ENCODE results near the gene CPED1.
"Not testable (repeated sequence)": the region's sequence is repeated elsewhere in the genome, so short reads cannot be mapped to it uniquely, and the experiment has no call there.

CPED1 gene

DNA sequence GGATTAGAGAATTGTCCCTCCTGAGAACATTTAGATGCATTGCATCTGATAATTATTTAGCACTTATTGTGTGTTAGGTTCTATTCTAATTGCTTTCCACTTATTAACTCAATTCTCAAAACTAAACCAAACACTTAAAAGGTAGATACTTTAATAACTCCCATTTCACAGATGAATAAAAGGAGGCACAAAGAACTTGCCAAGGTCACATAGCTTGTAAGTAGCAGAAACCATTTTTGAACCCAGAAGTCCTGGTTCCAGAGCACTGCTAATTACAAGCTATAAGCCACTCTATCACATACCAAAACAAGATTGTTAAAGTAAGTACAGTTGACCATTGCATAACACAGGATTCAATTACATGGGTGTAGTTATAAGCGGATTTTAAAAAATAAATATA lies 164.9 kb downstream of the CPED1 start:
- DNase-seq (no peak), ATAC-seq (no peak)

DNA sequence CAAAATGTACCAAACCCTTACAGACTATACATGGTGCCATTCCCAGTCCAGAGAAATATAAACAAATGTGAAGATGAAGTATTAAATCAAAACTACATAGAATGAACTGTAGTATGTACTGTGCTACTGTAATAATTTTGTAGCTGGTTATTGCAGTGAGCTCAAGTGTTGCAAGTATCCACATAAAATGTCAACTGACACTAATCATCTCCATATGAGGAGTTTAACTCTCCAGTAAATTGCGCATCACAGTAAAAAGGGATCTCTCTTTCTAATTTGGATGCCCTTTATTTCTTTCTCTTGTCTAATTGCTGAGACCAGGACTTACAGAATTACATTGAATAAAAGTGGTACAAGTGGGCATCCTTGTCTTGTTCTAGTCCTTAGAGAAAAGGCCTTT lies 165.5 kb downstream of the CPED1 start:
- no peak for DNase-seq
- ATAC-seq: no peak

DNA sequence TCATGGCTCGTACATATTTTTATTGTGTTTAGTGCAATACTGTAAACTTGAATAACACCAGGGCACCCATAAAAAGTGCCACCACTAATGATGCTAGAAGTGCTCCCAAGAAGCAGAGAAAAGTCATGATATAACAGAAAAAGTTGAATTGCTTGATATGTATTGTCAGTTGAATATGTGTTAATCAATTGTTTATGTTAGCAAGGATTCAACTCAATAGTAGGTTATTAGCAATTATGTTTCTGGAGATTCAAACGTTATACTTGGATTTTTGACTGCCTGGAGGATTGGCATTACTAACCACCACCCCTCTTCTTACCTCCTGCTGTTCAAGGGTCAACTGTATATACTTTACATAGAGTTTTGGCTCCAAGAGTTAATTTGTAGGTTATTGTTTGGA lies 168.3 kb downstream of the CPED1 start:
- no peak for DNase-seq
- no peak for ATAC-seq

DNA sequence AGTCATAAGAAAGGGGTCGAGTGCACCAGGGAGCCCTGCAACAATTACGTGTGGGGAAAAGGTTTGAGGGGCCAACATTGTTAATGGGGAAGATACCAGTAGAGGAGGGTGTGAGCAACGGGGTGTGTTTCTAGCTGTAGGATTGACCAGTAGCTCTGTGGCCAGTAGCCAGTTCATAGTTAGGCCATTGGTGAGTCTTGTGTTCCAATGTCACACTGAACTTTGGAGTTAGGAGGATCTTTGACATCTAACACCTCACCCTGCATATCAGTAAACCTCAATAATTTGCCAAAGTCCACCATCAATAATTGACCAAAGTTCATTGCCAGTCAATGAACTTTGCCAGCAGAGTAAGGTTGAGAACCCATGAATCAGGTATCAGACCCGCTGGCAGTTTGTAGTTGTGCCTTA lies 168.8 kb downstream of the CPED1 start:
- no peak for DNase-seq
- no peak for ATAC-seq

DNA sequence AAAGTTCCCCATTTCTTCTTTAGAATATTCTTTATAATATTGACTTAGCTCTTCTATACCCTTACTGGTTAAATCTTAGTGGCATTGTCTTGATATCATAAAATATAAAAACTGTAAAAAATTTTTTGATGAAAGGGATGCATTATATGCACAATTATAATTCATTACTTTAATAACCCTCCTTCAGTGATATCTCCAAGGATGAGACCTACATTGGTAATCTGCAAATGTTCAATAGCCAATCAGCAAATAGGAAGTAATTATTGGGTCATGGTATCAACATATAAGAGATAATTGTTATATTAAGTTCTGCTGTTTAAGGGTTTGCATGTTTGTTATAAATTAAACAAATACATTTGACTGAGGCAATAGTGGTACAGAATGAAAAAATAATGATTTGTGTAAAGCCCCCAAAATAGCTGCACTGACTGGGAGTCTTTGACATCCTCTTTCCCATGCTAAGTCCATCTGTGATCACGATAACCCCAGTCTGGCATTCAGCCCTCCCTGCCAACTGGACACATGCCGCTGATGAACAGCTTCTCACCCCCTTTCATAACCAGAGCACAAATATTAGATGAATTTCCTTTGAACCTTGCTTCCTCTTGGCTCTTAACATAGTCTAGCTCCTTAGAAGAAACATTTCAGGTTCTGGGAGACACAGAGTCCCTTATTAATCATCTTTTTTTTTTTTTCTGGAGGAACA lies 169.5 kb downstream of the CPED1 start:
- no peak for DNase-seq
- no peak for ATAC-seq

DNA sequence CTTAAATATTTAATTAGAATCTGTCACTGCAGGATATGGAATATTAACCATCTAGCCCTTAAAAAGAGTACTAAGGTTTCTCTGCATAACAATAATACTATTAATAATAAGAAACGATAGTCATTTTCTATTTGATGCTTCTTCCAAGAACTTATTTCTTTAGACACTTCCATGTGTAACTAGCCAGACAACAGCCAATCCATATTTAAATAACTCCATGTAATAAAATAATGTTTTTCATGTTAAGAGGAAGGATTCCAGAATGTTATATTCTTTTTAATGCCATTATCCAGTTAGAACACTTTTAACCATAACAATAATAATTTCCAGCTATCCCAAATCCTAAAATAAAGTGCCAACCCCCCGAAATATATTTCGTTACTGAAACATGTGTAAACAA lies 170.2 kb downstream of the CPED1 start:
- ATAC-seq (no peak), DNase-seq (no peak)

DNA sequence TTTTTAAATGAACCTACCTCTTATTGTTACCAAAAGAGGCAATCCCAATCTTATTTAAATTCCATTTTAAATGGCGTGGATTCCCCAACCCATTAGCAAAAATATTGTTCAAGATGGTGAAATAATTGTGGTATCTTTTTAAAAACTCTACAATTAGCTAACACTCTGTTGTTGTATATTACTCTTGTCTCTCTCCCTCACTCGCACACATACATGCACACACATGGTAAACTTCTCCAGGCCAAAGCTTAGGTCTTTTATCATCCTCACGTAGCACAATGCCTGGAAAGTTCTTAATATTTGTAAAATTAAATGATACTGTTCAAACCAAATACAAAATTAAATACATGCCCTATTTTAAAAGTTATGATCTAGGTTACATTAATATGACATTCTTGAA lies 171.0 kb downstream of the CPED1 start:
- no peak for DNase-seq
- ATAC-seq: no peak

DNA sequence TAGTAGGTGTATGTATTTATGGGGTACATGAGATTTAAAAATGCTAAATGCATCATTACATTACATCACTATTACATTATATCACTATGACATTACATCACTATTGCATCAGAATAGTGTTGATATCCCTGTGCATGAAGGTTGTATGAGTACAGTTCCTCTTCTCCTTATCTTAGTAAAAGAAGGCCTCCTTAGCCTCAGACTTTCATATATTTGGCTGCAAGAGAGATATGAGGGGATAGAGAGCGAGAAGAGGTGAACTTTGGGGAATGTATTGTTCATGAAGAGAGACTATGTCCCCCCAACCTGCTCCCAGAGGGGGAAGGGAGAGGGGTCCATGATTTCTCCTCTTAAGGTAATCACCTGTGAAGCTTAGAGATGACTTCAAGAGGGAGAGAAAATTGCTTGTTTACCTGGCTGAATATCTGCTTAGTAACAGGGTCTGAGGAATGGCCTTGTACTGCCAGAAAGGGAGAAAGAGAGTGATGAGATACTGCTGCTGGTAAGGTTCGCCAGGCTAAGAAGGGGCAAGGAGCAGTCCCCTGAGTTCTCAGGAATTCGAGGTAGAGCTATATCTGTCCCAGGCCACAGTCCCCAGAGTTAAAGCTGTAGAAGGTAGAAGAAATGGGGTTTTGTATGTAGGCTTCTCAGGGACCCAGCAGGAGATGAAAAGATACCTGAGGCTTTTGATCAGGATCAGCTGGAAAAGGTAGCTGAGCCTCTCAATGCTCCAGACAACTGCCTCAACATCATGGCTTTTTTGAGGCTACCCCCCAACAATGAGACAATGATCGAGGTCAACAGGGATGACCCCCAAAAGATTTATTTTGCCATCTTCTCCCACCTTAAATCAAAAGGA lies 171.9 kb downstream of the CPED1 start:
- ATAC-seq (no peak), DNase-seq (no peak)

DNA sequence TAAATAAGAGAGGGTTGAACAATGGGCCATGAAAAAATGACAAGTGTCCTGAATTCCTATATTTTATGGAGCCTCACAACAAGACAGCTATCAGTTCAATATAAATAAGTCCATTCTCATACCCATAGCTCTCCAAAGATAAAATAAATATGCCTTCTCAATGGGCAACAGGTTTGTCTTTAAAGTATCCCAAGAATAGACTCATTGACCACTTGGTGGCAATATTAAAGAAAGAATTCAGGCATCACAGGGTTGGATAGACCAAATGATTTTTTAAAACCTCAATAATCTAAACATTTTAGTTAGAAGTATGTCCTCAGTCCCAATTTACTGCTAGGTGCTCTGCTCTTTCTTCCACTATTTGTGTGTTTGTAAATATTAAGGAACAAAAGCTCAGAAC lies 175.2 kb downstream of the CPED1 start:
- no peak for ATAC-seq

DNA sequence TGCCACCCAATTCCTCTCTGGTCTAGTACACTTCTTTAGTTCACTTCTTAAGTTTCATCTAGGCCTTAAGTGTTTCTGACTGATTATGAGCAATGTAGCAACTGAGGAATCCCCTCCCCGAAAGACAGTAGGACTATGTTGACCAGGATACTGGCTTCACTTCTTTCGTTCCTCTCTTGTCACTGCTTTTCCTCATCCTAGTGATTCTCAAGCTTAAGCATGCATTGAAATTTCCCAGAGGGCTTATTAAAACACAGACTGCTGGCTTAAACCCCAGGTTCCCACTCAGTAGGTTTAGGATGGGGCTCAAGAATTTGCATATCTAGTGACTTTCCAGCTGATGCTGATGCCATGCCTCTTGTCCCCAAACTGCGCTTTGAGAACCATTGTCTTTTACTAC lies 175.7 kb downstream of the CPED1 start:
- ATAC-seq (no peak), DNase-seq (no peak)

More for the DNA sequence above, 175.2 kb downstream of the CPED1 start:
- no peak for DNase-seq

DNA sequence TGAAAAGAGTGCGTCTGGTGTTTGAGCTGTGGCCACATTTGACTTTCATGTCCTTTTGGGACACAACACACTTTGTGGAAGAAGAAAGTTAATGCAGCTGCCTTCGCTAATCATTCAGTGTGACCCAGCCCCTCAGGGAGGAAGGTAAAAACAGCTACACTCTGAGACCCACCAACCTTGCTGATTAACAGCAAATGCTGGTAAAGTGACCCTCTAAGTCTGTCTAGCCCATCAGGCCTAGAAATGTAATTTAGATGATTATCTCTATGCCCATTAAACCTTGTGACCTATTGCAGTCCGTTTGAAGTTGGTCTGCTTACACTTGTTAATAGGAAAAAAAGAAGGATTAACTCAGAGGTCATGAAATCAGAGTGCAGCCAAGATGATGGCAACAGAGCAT lies 178.4 kb downstream of the CPED1 start:
- no peak for DNase-seq
- no peak for ATAC-seq

DNA sequence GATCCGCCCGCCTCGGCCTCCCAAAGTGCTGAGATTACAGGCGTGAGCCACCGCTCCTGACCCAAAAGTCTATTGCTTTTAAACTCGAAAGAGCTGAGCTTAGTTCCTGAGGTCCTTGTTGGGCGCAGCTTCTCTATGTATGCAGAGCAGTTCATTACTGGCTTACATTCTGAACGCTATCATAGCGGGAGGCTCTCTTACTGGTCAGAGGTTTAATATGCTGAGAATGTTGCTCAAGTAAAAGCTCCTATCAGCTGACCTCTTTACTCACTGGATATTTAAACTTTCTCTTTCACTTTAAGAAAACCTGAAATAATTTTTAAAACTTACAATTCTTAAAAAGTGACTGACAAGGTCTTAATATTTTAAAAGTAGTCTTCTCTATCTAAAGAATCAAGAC lies 179.5 kb downstream of the CPED1 start:
- DNase-seq (no peak), ATAC-seq (no peak)

DNA sequence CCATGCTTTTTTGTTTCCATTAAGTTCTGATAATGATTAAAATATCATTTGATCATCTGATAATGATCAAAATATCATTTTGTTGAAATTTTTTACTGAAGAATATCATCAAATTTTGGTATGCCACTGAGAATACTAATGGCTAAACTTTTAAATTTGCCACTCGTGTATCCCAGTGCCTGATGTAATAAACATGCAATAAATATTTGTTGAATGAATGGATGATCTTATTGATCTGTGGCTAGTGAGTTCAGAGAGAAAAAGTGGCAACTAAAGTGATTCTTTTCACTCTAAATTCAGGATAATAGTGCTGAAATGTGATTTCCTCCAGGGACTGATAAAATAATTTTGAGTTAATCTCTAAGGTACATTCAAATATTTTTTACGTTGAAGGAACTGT lies 181.0 kb downstream of the CPED1 start:
- ATAC-seq: no peak
- DNase-seq: no peak

DNA sequence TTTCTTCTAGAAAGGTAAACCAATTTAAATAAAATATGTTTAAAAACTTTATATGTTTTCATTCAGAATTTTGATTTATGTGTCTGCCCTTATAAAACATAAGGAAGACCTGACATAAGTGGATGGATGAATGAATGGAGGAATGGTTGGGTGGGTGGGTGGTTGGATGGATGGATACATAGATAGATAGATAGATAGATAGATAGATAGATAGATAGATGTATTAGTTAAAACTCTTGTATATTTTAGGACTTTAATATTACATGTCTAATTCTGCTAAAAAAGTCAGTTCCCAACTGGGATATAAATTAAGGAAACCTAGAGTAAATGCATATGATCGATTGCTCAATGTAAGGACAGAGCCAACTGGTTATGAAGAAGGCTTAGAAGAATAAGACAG lies 184.0 kb downstream of the CPED1 start:
- no peak for ATAC-seq

DNA sequence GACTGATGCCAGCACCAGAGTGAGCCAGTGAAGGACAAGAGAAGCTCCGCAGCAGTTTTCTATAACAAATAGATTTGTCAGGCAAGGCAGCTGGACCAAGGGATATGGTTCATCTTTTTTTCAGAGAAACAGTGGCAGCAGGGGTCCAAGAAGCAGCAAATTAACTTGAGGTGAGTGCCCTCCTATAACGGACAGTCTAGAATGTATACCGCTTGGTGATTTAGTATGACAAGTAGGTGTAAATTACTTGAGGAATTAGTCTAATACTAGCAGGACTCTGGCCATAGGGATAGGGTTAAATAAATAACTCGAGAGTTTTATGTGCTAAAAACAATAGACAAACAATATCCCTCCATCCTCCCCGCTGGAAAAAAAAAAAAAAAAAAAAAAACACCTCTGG lies 187.3 kb downstream of the CPED1 start:
- DNase-seq: no peak
- no peak for ATAC-seq

More for the DNA sequence above, 184.0 kb downstream of the CPED1 start:
- no peak for DNase-seq

DNA sequence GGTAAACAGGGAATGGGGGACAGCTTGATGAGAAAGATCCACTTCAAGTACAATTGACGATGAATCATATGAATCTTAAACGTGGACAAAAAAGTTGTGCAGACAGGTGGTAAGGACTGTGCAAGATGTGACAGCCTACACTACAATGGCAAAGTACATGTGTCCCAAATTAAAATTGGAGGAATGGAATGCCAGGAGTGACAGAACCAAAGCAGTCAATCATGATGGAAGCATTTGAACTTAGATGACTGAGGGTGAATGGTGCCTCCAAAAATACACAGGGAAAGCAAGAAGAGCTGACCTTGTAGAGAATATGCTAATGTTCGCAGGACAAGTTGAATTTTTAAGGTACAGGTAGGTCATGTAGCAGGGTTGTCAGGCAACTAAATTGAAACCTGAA lies 189.9 kb downstream of the CPED1 start:
- ATAC-seq (no peak), DNase-seq (no peak)

DNA sequence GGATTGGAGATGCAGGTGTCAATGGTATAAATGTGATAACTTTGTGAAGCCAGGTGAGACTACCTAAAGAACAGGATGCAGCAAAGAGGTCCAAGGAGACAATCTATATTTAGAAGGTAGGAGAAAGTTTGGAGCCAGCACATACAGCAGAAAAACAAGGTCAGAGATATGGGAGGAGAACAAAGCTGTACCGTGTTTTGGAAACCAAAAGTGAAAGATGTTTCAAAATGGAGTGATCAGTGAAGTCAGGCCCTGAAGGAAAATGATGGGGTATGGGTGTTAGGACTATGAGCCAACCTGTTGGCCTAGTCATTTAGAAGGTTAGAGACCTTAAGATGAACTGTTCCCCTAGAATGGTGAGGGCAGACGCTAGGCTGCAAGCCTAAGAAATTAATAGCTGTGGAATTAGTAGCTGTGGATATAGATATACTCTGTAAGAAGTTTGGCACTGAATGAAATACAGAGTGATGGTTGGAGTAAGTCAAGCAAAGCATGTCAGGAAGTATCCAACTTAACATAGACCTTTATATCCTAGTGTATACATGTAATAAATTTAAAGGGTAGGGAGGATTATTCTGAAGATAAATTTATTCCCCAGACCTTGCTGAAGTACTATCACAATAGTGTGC lies 190.5 kb downstream of the CPED1 start:
- ATAC-seq: peak; percentile 46

DNA sequence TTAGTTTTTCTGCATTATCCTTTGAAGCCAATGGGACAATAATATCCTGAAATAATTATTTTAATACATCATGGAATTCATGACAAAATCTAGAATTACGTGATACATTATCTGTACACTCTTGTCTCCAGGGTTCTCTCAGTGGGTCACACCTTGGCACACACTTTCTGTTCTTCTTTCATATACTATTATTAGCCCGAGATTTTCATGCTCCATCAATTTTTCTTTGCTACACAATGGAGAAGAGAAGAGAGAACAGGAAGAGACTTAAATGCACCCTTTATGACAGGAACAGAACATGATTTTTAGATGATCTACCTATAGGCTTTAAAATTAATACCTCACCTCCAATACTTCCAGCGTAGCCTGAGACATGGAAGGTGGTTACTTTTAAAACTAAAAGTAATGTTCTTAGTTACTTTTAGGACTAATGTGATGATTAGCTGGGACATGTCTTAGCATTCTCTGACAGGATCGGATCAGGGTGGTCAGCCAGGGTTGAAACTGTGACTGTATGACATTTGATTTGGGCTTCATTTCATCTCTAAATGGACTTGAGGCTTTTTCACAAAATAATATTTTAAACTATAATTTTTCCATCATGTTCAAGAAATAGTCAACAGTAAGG lies 192.0 kb downstream of the CPED1 start:
- DNase-seq: no peak
- ATAC-seq: peak; percentile 52

More for the DNA sequence above, 190.5 kb downstream of the CPED1 start:
- DNase-seq: no peak

DNA sequence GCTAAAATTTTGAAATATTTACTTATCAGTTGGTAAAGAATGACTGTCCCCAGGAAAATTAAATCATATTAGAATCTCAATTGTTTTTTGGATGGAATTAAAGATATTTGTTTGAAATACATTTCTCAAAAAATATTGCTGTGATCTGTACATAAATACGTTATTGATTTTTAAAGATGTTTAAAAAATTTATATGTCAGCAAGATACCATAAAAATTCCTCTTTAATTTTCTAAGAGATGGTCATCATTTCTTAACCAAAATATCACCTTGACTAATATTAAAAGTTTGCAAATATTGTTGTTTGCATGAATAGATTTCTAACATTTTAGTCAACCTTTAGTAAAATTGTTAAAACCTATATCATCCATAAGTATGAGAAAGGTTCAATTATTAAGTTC lies 192.8 kb downstream of the CPED1 start:
- DNase-seq (no peak), ATAC-seq (no peak)

DNA sequence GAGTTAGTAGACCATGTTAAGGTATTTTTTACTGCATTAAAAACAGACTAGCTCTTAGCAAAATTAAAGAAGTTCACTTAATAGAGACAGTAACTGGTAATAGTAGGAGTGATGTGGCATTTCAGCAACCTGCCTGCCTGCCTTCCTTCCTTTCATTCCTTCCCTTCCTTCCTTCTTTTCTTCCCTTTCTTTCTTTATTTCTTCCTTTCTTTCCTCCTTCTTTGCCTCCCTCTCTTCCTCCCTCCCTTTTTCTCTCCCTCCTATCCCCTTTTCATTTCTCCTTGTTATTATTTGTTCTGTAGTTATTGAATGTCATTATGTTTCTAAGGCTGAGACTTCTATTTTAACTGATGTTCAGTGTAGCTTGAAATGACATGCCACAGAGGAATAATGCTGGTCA lies 193.8 kb downstream of the CPED1 start:
- DNase-seq: no peak

DNA sequence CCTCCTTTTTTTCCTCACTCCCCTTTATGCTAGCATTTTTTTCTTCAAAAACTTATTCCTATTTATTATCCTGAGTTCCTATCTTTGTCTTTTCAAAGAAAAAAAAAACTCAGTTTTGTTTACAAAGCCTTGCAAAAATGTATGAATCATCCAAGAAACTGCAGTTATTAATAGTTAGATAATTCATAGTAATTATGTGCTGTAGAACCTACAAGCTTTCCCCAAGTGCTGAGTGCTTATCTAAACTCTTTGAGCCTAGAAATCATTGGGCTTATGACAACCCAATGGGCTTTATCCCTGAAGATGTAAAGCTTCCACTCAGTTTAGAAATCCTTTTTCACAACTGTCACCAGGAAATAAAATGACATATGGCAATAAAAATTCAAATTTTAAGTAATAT lies 194.4 kb downstream of the CPED1 start:
- ATAC-seq (no peak), DNase-seq (no peak)

More for the DNA sequence above, 193.8 kb downstream of the CPED1 start:
- no peak for ATAC-seq

DNA sequence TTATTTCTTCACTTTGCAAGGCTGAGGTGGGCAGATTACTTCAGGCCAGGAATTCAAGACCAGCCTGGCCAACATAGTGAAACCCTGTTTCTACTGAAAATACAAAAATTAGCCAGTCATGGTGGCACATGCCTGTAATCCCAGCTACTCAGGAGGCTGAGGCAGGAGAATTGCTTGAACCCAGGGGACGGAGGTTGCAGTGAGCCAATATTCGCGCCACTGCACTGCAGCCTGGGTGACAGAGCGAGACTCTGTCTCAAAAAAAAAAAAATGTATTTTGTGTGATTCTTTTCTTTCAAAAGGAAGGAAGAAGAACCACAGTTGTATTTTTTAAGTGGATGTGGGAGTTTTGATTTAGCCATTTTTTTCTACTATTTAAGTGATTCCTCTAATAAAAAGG lies 195.4 kb downstream of the CPED1 start:
- not testable (repeated sequence) for ATAC-seq, DNase-seq

DNA sequence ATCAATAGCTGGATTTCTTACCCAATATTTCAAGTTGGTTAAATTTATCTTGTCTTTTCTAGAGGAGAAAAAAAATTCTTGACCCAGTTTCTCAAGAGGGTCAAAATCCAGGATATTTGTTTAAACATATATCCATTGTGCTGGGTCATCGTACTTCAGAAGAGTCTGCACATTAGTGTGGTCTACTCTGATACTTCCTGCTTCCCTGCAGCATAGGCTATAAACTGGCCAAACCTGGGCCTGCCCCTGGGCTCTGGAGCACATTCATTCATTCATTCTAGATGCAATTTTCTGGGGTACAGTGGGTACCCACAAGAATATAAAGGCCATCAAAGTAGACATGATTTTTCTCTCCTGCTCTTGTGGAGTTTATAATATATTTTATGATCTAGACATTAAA lies 198.2 kb downstream of the CPED1 start:
- DNase-seq (no peak), ATAC-seq (no peak)

Data from stimulated activated naive CD8-positive, alpha-beta T cell treated with anti-CD3 and anti-CD28 coated beads, Interleukin-15, Interleukin-2, amounts not matched to agents 100 U/mL and 50 U/mL, for 24 hours (primary cell).